ENCODE measurements around the gene PTPRN2. TPM values are rescaled to one million over a fixed set of nuclear protein-coding genes. Genes with fewer than 3 reads are reported as not detected.

PTPRN2 gene
- total and polyA plus RNA-seq, 9 of the 15 experiments (the other 6 are each of a cell fraction or from before 2014, with no cell fraction given) = not detected

DNA sequence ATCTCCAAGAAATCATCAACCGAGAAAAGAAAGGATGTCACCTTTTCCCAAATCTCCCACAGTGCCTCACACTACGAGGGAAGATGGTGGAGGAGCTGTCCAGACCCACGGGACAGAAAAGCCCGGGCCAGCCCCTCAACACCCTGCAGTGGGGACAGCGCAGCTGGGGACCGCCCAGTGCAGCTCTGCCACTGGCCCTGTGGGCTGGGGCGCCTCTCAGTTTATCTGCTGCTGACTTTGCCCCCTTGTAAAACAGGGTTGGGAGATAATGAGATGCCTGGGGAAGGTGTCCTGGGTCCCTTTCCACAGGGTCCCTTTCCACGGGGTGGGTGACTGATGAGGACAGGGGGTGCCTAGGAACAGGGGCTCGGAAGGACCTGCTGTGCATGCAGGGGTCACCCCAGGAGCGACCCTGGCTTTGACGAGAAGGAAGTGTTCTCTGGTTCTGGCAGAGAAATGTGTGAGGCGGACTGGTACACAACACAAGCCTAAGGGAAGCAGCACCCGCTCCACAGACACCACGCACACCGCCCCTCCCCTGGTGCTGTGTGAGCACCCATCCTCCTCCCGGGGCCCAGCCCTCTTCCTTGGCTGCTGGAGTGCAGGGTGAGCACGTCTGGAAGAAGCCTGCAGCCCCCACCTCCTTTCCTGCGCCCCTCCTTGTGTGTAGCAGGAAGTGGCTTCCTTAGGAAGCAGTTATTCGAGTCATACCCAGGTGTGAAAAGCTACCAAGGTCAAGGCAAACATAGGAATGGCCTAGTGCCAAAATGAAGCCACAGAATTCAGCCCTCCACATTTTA, 911.0 kb downstream of the PTPRN2 start:
- no TSS peak for BruUV-seq (replicated peaks)
- TF ChIP-seq ZNF408 (CRISPR knock-in tag; IDR thresholded peaks at IDR 0.05; ENCODE audit: low read depth) (no peak), ZNF263 (CRISPR knock-in tag; IDR thresholded peaks at IDR 0.05; ENCODE audit: borderline replicate concordance) (no peak), ZNF586 (CRISPR knock-in tag; conservative IDR thresholded peaks at IDR 0.05) (no peak), RBFOX2 (IDR thresholded peaks at IDR 0.05; ENCODE audit: low read depth, low read length) (no peak), POLR2A (conservative IDR thresholded peaks at IDR 0.05) (no peak), HNRNPLL (IDR thresholded peaks at IDR 0.05; ENCODE audit: low read depth, low read length, poor library complexity, severe bottlenecking) (no peak), HNRNPK (IDR thresholded peaks at IDR 0.05; ENCODE audit: low read depth, low read length, poor library complexity, severe bottlenecking) (no peak), ARNT (IDR thresholded peaks at IDR 0.05) (no peak), SMARCC2 (IDR thresholded peaks at IDR 0.05; ENCODE audit: low read depth) (no peak), ZNF444 (CRISPR knock-in tag; IDR thresholded peaks at IDR 0.05) (no peak), ZNF561 (CRISPR knock-in tag; conservative IDR thresholded peaks at IDR 0.05) (no peak), STAG1 (CRISPR knock-in tag; IDR thresholded peaks at IDR 0.05; ENCODE audit: borderline replicate concordance) (no peak), SIRT6 (IDR thresholded peaks at IDR 0.05; ENCODE audit: low read depth, low read length) (no peak), SAFB2 (IDR thresholded peaks at IDR 0.05; ENCODE audit: borderline replicate concordance, low read depth, low read length, severe bottlenecking) (no peak)
- TF ChIP-seq, protein P1, sequence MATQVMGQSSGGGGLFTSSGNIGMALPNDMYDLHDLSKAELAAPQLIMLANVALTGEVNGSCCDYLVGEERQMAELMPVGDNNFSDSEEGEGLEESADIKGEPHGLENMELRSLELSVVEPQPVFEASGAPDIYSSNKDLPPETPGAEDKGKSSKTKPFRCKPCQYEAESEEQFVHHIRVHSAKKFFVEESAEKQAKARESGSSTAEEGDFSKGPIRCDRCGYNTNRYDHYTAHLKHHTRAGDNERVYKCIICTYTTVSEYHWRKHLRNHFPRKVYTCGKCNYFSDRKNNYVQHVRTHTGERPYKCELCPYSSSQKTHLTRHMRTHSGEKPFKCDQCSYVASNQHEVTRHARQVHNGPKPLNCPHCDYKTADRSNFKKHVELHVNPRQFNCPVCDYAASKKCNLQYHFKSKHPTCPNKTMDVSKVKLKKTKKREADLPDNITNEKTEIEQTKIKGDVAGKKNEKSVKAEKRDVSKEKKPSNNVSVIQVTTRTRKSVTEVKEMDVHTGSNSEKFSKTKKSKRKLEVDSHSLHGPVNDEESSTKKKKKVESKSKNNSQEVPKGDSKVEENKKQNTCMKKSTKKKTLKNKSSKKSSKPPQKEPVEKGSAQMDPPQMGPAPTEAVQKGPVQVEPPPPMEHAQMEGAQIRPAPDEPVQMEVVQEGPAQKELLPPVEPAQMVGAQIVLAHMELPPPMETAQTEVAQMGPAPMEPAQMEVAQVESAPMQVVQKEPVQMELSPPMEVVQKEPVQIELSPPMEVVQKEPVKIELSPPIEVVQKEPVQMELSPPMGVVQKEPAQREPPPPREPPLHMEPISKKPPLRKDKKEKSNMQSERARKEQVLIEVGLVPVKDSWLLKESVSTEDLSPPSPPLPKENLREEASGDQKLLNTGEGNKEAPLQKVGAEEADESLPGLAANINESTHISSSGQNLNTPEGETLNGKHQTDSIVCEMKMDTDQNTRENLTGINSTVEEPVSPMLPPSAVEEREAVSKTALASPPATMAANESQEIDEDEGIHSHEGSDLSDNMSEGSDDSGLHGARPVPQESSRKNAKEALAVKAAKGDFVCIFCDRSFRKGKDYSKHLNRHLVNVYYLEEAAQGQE (IDR thresholded peaks at IDR 0.05; ENCODE audit: borderline replicate concordance) = no peak
- TF ChIP-seq, protein P1 (CRISPR knock-in tag; IDR thresholded peaks at IDR 0.05; ENCODE audit: low read depth) = no peak

More for the DNA sequence above, 911.0 kb downstream of the PTPRN2 start:
- Histone ChIP-seq H3K27me3 (ENCODE audit: control insufficient read depth in 2 of 2, insufficient read depth in 2 of 2, low read length in 2 of 2) (peaks cover 72 to 80% of the 10 kb centered on the region in 2 experiments), H3K4me1 (replicated peaks in 1 of 2; ENCODE audit: control insufficient read depth in 2 of 2, insufficient read depth in 2 of 2, low read length in 2 of 2) (peaks cover 0 to 12% of the 10 kb centered on the region in 2 experiments; a peak in 1 of 5 replicates), H3K27ac (ENCODE audit: extremely low read depth, low read depth, low read length) (no peak overlapping the region), H3K4me3 (no peak overlapping the region), H4K20me1 (replicated peaks; ENCODE audit: control insufficient read depth, insufficient read depth, low read length) (peaks cover 7% of the 10 kb centered on the region; the same call in 1 of the 2 replicates), H3K79me2 (ENCODE audit: control insufficient read depth, insufficient read depth, low read length) (no peaks in the 10 kb centered on the region), H3K9me1 (ENCODE audit: control insufficient read depth, insufficient read depth, low read length) (peaks cover 4% of the 10 kb centered on the region), H3K36me3 (ENCODE audit: control insufficient read depth, insufficient read depth, low read length) (no peaks in the 10 kb centered on the region), H3K9me3 (replicated peaks; ENCODE audit: control insufficient read depth, insufficient read depth, low read depth, low read length) (no peaks in the 10 kb centered on the region), H3K4me2 (ENCODE audit: insufficient read depth, low read length) (no peak overlapping the region), H3K9ac (ENCODE audit: insufficient read depth in 1 of 2, low read depth in 2 of 2, low read length in 2 of 2) (no peak overlapping the region), H2AFZ (ENCODE audit: low read depth, low read length) (no peak overlapping the region)
- ChIA-PET POLR2A (no interaction called here), CTCF (ENCODE audit: low intra/inter-chr PET ratio) (no interaction called here)
- DNase-seq (ENCODE audit: extremely low read depth in 1 of 4, low spot score in 3 of 4) (no peak), FAIRE-seq (no peak), ATAC-seq (no peak; the same call in 2 of the 3 replicates)
- WGBS (ENCODE audit: insufficient coverage, low coverage, missing lambda C conversion rate) = 1% methylated on average over 19 of the region's 19 CpGs
- in situ Hi-C loops (cut with MboI) = no loop called here
- intact Hi-C loops (cut with micrococcal nuclease) = no loop called here
